ENCODE measurements around the gene OR4K5. TPM values are rescaled to one million over a fixed set of nuclear protein-coding genes. Genes with fewer than 3 reads are reported as not detected.
A peak's percentile ranks its signal among the peaks of the same experiment; 100 is the strongest.
"Not testable (repeated sequence)": the region's sequence is repeated elsewhere in the genome, so short reads cannot be mapped to it uniquely, and the experiment has no call there.

OR4K5 gene, protein sequence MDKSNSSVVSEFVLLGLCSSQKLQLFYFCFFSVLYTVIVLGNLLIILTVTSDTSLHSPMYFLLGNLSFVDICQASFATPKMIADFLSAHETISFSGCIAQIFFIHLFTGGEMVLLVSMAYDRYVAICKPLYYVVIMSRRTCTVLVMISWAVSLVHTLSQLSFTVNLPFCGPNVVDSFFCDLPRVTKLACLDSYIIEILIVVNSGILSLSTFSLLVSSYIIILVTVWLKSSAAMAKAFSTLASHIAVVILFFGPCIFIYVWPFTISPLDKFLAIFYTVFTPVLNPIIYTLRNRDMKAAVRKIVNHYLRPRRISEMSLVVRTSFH
- not detected in 2 replicates for total RNA-seq (2014; rRNA removed; shearing (Covaris generic))

GRCh38 chr14:19920021-19920657, at the start of gene OR4K5:
OR4K5 (plus strand) TSS chr14:19920607; CDS start chr14:19920607, 0 bp downstream.
- no peak for DNase-seq (ENCODE audit: low spot score)
- in situ Hi-C loops (cut with HindIII; ENCODE audit: low sequenced_read_pairs): no loop called here

GRCh38 chr14:19873178-19873577, 47.2 kb upstream of the OR4K5 start:
- peak; percentile 29 for DNase-seq (ENCODE audit: low spot score)
- in situ Hi-C loops (cut with HindIII; ENCODE audit: low sequenced_read_pairs): no loop called here

GRCh38 chr14:19874842-19875241, 45.6 kb upstream of the OR4K5 start, which contains the start of gene OR4K2:
OR4K2 (plus strand) TSS chr14:19875142; CDS start chr14:19876268, 1,126 bp downstream.
- in situ Hi-C loops (cut with HindIII; ENCODE audit: low sequenced_read_pairs): no loop called here
- no peak for DNase-seq (ENCODE audit: low spot score)

GRCh38 chr14:19878029-19878642, 42.3 kb upstream of the OR4K5 start:
- in situ Hi-C loops (cut with HindIII; ENCODE audit: low sequenced_read_pairs): no loop called here
- peak; percentile 18 for DNase-seq (ENCODE audit: low spot score)

DNA sequence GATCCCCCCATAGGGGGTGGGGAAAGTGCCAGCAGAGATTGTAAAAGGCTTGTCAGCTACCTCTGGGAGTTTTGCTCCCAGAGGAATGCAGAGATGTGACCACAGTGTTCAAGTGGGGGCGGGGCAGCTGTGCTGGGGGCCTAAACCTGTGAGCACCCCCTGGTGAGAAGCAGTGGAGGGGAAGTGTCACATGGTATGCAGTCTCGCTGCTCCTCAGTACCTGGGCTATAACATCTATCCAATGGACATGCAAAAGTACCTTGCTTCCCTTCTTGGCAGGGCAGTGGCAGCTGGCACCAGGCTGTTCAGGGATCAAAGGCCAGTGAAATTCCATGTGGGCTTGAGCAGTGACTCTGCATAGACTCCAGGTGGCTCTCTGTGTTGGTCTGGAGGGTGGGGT, 25.1 kb upstream of the OR4K5 start:
- DNase-seq (ENCODE audit: low spot score): no peak
- in situ Hi-C loops (cut with HindIII; ENCODE audit: low sequenced_read_pairs): no loop called here

- in situ Hi-C loops (cut with HindIII; ENCODE audit: low sequenced_read_pairs): no loop called here
These were observed 19.4 kb upstream of the OR4K5 start for GRCh38 chr14:19900999-19901398.

GRCh38 chr14:19902409-19902808, 18.0 kb upstream of the OR4K5 start:
- no peak for DNase-seq (ENCODE audit: low spot score)
- in situ Hi-C loops (cut with HindIII; ENCODE audit: low sequenced_read_pairs): no loop called here

More at GRCh38 chr14:19900999-19901398, 19.4 kb upstream of the OR4K5 start:
- DNase-seq (ENCODE audit: low spot score): no peak

DNA sequence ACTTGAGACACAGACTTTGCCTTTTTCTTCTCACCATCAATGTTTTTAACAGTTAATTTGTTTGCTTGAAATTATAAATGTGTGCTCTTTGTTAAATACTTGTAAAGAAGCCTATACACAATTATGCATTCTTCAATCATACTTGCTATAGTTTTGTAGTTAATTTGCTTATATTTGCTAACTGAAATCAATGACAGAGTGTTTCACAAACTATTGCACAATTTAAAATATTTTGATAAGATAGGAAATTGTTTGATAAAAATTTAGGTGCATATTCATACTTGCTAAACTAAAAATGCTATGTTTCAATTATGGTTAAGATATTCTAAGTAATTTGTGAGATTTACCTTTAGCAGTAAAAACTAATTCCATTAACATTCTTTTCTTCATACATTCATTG, 13.7 kb upstream of the OR4K5 start:
- in situ Hi-C loops (cut with HindIII; ENCODE audit: low sequenced_read_pairs): no loop called here

DNA sequence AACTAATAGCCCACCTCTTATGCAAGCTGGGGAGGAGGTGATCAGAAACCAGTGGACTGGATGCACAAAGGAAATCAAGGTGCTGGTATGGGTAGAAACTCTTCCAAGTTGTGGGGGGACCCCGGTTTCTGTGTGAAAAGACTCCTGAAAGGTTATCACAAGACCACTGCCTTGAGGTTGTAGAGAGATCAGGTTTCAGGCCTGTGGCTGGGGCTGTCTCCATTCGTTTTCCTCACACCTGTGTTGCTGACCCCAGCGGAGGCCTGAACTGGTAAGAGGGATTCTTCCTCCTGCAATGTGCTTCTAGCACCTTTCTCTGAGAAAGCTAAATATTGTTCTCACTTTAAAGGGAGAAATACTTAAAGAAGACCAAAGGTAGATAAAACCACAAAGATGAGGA, 9.3 kb upstream of the OR4K5 start:
- DNase-seq (ENCODE audit: low spot score): no peak
- in situ Hi-C loops (cut with HindIII; ENCODE audit: low sequenced_read_pairs): no loop called here

More for the DNA sequence above, 13.7 kb upstream of the OR4K5 start:
- DNase-seq (ENCODE audit: low spot score): no peak

DNA sequence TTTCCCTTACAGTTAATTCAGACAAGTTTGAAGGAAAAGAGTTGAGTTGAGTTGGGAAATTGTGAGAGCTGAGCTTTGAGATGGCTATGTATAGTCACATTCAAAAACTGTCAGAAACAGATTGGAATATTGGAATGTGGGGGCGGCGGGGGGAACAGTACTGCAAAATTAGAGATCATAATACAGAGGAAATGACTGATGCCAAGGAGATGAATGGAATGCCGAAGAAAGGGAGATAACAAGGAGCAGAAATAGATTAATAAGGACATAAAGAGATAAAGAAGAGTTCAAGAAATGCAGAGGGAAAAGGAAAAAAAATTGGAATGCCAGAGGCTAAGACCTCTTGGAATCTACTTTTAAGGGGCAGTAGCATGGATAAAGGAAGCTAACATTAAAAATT, 3.2 kb upstream of the OR4K5 start:
- in situ Hi-C loops (cut with HindIII; ENCODE audit: low sequenced_read_pairs): no loop called here
- DNase-seq (ENCODE audit: low spot score): no peak

DNA sequence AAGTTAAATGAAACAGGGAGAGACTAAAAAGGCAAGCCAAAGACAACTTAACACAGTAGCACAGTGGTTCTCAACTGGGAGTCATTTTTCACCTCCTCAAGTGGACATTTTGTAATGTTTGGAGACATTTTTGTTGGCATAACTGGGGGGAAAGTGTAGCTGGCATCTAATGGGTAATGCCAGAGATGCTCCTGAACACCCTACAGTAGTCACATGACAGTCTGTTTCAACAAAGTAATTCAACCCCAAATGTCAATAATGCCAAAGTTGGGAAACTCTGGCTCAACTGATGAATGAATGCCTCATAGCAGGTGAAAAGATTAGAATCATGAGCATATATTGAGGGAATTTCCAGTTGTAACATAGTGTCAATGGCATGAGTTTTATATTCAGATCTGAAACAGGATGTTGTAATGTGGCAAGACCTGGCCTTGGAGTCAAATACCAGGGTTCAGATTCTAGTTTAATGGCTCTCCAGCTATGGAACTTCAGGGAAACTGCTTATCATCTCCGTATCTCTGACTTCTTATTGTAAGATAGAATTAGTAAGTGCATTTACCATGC, 2.4 kb upstream of the OR4K5 start:
- no peak for DNase-seq (ENCODE audit: low spot score)
- in situ Hi-C loops (cut with HindIII; ENCODE audit: low sequenced_read_pairs): no loop called here

DNA sequence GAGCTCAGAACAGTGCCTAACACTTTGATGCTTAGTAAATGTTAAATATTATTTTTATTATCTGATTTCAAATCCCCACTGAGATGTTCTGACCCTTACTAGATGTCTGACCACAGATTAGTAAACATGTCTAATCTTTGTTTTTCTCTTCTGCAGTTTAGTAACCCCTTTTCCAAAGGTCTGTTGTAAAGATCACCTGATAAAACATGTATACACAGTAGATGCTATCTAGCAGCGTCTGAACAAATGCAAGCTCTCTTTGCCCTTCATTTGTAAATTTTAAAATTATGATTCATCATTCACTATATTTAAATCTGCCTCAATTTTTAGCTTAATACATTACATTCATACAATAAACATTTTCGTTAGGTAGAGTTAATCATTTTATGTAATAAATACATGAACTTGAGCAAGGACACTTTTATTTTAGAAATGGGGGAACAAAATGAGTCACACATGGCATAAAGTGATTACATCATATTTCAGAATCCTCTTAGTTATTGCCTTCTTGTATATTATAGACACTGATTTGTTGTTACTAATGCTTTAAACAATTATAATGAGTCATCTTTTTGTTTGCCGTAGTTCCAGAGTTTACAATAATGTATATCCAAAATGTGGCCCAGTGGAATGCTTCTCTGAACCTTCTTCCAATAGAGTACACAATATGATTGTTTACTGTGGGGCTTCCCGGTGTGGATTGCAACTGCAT, 1.7 kb upstream of the OR4K5 start:
- in situ Hi-C loops (cut with HindIII; ENCODE audit: low sequenced_read_pairs): no loop called here
- no peak for DNase-seq (ENCODE audit: low spot score)

GRCh38 chr14:19930617-19931016, 10.2 kb downstream of the OR4K5 start, which contains the start of gene OR4K1:
OR4K1 (plus strand) TSS chr14:19930917; CDS start chr14:19935667, 4,750 bp downstream.
- DNase-seq (ENCODE audit: low spot score): no peak
- in situ Hi-C loops (cut with HindIII; ENCODE audit: low sequenced_read_pairs): no loop called here

- DNase-seq (ENCODE audit: low spot score): no peak
- in situ Hi-C loops (cut with HindIII; ENCODE audit: low sequenced_read_pairs): no loop called here
These were observed 21.3 kb downstream of the OR4K5 start for GRCh38 chr14:19941668-19942067.

- no peak for DNase-seq (ENCODE audit: low spot score)
These were observed 27.1 kb downstream of the OR4K5 start for GRCh38 chr14:19947413-19948090.

DNA sequence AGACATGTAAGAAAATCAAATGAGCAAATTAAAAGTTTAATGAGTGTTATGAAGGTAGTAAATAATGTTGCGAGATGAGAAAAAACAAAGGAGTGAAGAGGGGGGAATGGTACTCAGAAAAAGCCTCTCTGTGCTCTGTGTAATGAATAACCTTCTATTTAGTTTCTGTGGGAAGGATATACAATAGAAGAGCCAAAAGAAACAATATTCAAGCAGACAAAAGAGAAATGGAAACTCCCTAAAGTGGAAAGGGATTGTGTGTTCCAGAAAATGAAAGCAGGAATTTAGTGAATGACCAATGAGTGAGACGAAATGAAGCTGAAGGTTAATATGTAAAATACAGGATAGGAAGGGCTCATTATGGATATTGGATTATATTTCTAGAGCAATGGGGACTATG, 28.8 kb downstream of the OR4K5 start:
- no peak for DNase-seq (ENCODE audit: low spot score)
- in situ Hi-C loops (cut with HindIII; ENCODE audit: low sequenced_read_pairs): no loop called here

More at GRCh38 chr14:19947413-19948090, 27.1 kb downstream of the OR4K5 start:
- in situ Hi-C loops (cut with HindIII; ENCODE audit: low sequenced_read_pairs): no loop called here

DNA sequence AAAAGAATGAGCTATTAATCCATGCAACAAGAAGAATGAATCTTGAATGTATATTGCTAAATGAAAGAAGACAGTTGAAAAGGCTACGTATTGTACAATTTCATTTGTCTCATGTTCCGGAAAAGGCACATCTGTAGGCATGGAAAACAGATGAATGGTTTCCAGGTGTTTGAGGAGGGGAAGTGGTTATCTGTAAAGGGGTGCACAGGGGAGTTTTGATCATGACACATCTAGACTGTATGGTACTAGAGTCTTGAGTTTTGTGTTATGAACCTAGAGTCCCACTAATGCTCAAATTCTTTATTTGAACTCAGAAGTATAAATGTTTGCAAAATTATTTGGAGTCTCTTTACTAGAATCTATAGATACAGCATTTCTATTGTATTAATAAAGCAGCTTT, 49.3 kb downstream of the OR4K5 start:
- DNase-seq (ENCODE audit: low spot score); in situ Hi-C loops (cut with HindIII; ENCODE audit: low sequenced_read_pairs): not testable (repeated sequence)
